IMR-90 (cell line): ENCODE measurements around the gene AZU1. TPM values are rescaled to one million over a fixed set of nuclear protein-coding genes. Genes with fewer than 3 reads are reported as not detected.

Experiments
- ATAC-seq: fragments of 200-7000 bp; cut with Tn5 transposase; 2 replicates; pipeline ENCODE4 v1.9.1; 2020; ENCODE audit warnings: low read depth, mild to moderate bottlenecking, moderate library complexity
- BruUV-seq: library from RNA; stranded (reverse); fragments of 400-500 nt; replicated peaks from 2 replicates; lab custom pipeline; 2021; lab: Mats Ljungman, UMichigan
- CTCF ChIA-PET: fragments of 300-600 bp; formaldehyde crosslinking; extraction: SDS; loops from one replicate; lab custom pipeline; 2021; ENCODE audit warnings: antibody characterized with exemption; lab: Yijun Ruan, JAX
- POLR2A ChIA-PET: fragments of 300-600 bp; sonication (Branson Sonifier 250); formaldehyde crosslinking; loops from one replicate; lab custom pipeline; 2022; ENCODE audit warnings: antibody characterized with exemption; ENCODE audit not compliant: unreplicated experiment; lab: Charles Lee
- DNase-seq: peaks from one replicate; pipeline ENCODE4 v3.0.0; 2013
- H2AFZ ChIP-seq: replicated peaks from 2 replicates; pipeline ENCODE3; 2013; ENCODE audit warnings: low read length, mild to moderate bottlenecking; ENCODE audit not compliant: poor library complexity
- H2AK5ac ChIP-seq: 2 replicates; pipeline ENCODE4 v1.6.1; 2013; ENCODE audit warnings: low read depth, low read length, inconsistent platforms
- H2AK9ac ChIP-seq: replicated peaks from 2 replicates; pipeline ENCODE3; 2013; ENCODE audit warnings: mild to moderate bottlenecking, low read depth, low read length, moderate library complexity; ENCODE audit not compliant: poor library complexity
- H2BK120ac ChIP-seq: 2 replicates; pipeline ENCODE4 v1.6.1; 2013; ENCODE audit warnings: low read depth, low read length, inconsistent platforms
- H2BK15ac ChIP-seq: 3 replicates; pipeline ENCODE4 v1.6.1; 2013; ENCODE audit warnings: low read depth, low read length, inconsistent platforms
- H2BK20ac ChIP-seq: 2 replicates; pipeline ENCODE4 v1.6.1; 2013; ENCODE audit warnings: low read depth, mild to moderate bottlenecking, inconsistent platforms, low read length, moderate library complexity
- H2BK5ac ChIP-seq: 2 replicates; pipeline ENCODE4 v1.6.1; 2013; ENCODE audit warnings: mild to moderate bottlenecking, low read depth, low read length, inconsistent platforms; ENCODE audit not compliant: poor library complexity, severe bottlenecking
- H3K14ac ChIP-seq: replicated peaks from 2 replicates; pipeline ENCODE4 v1.6.1; 2013; ENCODE audit warnings: low read depth, low read length, inconsistent platforms
- H3K18ac ChIP-seq: 2 replicates; pipeline ENCODE4 v1.6.1; 2013; ENCODE audit warnings: low read depth, low read length, control low read depth
- H3K23ac ChIP-seq: 2 replicates; pipeline ENCODE4 v1.6.1; 2013; ENCODE audit warnings: low read depth, low read length, inconsistent platforms
- H3K27ac ChIP-seq: 2 replicates; pipeline ENCODE4 v1.5.1; 2013; ENCODE audit warnings: mild to moderate bottlenecking, control low read depth, low read length; ENCODE audit not compliant: insufficient read depth
- H3K27me3 ChIP-seq: 2 replicates; pipeline ENCODE4 v1.6.1; 2013; ENCODE audit warnings: low read length; ENCODE audit not compliant: control insufficient read depth, insufficient read depth
- H3K36me3 ChIP-seq: 2 replicates; pipeline ENCODE4 v1.6.1; 2013; ENCODE audit warnings: low read length, mixed read lengths; ENCODE audit not compliant: control insufficient read depth, insufficient read depth
- H3K4ac ChIP-seq: 2 replicates; pipeline ENCODE4 v1.6.1; 2013; ENCODE audit warnings: low read depth, low read length, inconsistent platforms
- H3K4me1 ChIP-seq: 2 replicates; pipeline ENCODE4 v1.6.1; 2013; ENCODE audit warnings: low read length, mixed read lengths; ENCODE audit not compliant: control insufficient read depth, insufficient read depth
- H3K4me2 ChIP-seq: 2 replicates; pipeline ENCODE4 v1.6.1; 2013; ENCODE audit warnings: low read depth, mild to moderate bottlenecking, control low read depth, low read length, moderate library complexity
- H3K4me3 ChIP-seq: 2 replicates; pipeline ENCODE4 v1.5.1; 2013; ENCODE audit warnings: low read depth, mild to moderate bottlenecking, control low read depth, low read length, moderate library complexity; ENCODE audit not compliant: insufficient read depth
- H3K56ac ChIP-seq: 2 replicates; pipeline ENCODE4 v1.6.1; 2013; ENCODE audit warnings: low read length, inconsistent platforms; ENCODE audit not compliant: insufficient read depth; ENCODE audit errors: extremely low read depth
- H3K79me1 ChIP-seq, 2 experiments: 2 replicates each; pipeline ENCODE4 v1.6.1; 2013; ENCODE audit warnings: low read length in 2 of 2, inconsistent platforms in 1 of 2, low read depth in 1 of 2
- H3K9ac ChIP-seq: 2 replicates; pipeline ENCODE4 v1.6.1; 2013; ENCODE audit warnings: low read depth, low read length, control low read depth
- H3K9me1 ChIP-seq: 2 replicates; pipeline ENCODE4 v1.6.1; 2013; ENCODE audit warnings: low read length, inconsistent platforms; ENCODE audit not compliant: insufficient read depth
- H3K9me3 ChIP-seq: 2 replicates; pipeline ENCODE4 v1.6.1; 2013; ENCODE audit warnings: low read length; ENCODE audit not compliant: control insufficient read depth, insufficient read depth
- H4K20me1 ChIP-seq: 2 replicates; pipeline ENCODE4 v1.6.1; 2013; ENCODE audit warnings: low read length, inconsistent platforms; ENCODE audit not compliant: insufficient read depth
- H4K5ac ChIP-seq: 2 replicates; pipeline ENCODE4 v1.6.1; 2013; ENCODE audit warnings: mild to moderate bottlenecking, low read depth, low read length, control low read depth
- H4K8ac ChIP-seq, 2 experiments: 2 replicates each; pipeline ENCODE4 v1.6.1; 2013; ENCODE audit warnings: low read depth in 2 of 2, low read length in 2 of 2, control low read depth in 1 of 2, inconsistent platforms in 1 of 2
- H4K91ac ChIP-seq: 2 replicates; pipeline ENCODE4 v1.6.1; 2013; ENCODE audit warnings: low read depth, low read length, inconsistent platforms; ENCODE audit not compliant: insufficient read depth
- CTCF ChIP-seq: conservative IDR thresholded peaks from 2 replicates; pipeline ENCODE4 v1.5.1; 2012; ENCODE audit warnings: mild to moderate bottlenecking, low read depth, low read length, improper control_type of control experiment
- MAFK ChIP-seq: IDR thresholded peaks from 2 replicates; pipeline ENCODE4 v1.6.1; 2012; ENCODE audit warnings: low read depth, low read length, improper control_type of control experiment
- WGBS, 2 experiments: methylation state at CpG; one replicate each; pipeline versions ENCODE4 v1.1.5 to v1.1.7; 2013; ENCODE audit warnings: missing lambda C conversion rate in 2 of 2; ENCODE audit not compliant: insufficient read length in 1 of 2; ENCODE audit errors: extremely low coverage in 2 of 2; 5-methylcytosine and 5-hydroxymethylcytosine counted together
- dilution Hi-C: fragments of 300-500 bp; cut with HindIII; formaldehyde crosslinking; loops from one replicate; pipeline ENCODE4 v1.14.3; 2018; ENCODE audit warnings: low sequenced_read_pairs; ENCODE audit not compliant: unreplicated experiment
- in situ Hi-C: fragments of 300-500 bp; cut with MboI; formaldehyde crosslinking; loops from 3 replicates; pipeline ENCODE4 v1.14.3; 2019; ENCODE audit warnings: low sequenced_read_pairs, inconsistent platforms, mixed read lengths
- intact Hi-C: fragments of 100-400 bp; cut with micrococcal nuclease; formaldehyde crosslinking; loops from 2 replicates; pipeline ENCODE4 v1.10.0; 2022
- polyA plus RNA-seq, 3 experiments: library from polyadenylated mRNA; depleted of rRNA; stranded (reverse); fragments of >200 nt; gene quantifications; 2 replicates each; pipeline ENCODE4 v1.2.3, GENCODE V29; 2012; ENCODE audit warnings: low replicate concordance in 1 of 3
- total RNA-seq: library from RNA; depleted of rRNA; stranded (reverse); fragments of >200 nt; gene quantifications from 2 replicates; pipeline ENCODE4 v1.2.3, GENCODE V29; 2012

AZU1 gene
- total and polyA plus RNA-seq, 2 of the 4 experiments (the other 2 are of a cell fraction) = 0.12 TPM; not detected in 1

- no peak overlapping the region for H3K4ac ChIP-seq
- POLR2A ChIA-PET = no interaction called here
- intact Hi-C loops (no loop called here), in situ Hi-C loops (no loop called here), dilution Hi-C loops (no loop called here)
- no peak overlapping the region for H3K14ac ChIP-seq
- H3K79me1 ChIP-seq = peaks cover 8 to 20% of the 10 kb centered on the region in 2 experiments
- TF ChIP-seq MAFK (peak; percentile 39; the same call in 1 of the 2 replicates), CTCF (no peak)
- CTCF ChIA-PET = no interaction called here
- H3K9me1 ChIP-seq = no peaks in the 10 kb centered on the region
- no peak overlapping the region for H3K9ac ChIP-seq
- peaks cover 42% of the 10 kb centered on the region for H4K20me1 ChIP-seq
- H4K91ac ChIP-seq = no peak overlapping the region
- H4K8ac ChIP-seq = no peak overlapping the region
- no peak overlapping the region for H2AK5ac ChIP-seq
- no peak overlapping the region for H2BK5ac ChIP-seq
- H3K56ac ChIP-seq = no peak overlapping the region
- no peak overlapping the region for H3K23ac ChIP-seq
- WGBS, 2 experiments = 95% methylated on average over 58 of the region's 87 CpGs; no CpG with 5 or more reads in 1 of the 2 experiments
- no peaks in the 10 kb centered on the region for H3K4me1 ChIP-seq
- no peaks in the 10 kb centered on the region for H3K9me3 ChIP-seq
- DNase-seq = no peak
- H2BK120ac ChIP-seq = no peak overlapping the region
- H3K4me3 ChIP-seq = no peak overlapping the region
- H2AK9ac ChIP-seq = no peak overlapping the region
- H2AFZ ChIP-seq = no peak overlapping the region
- H3K36me3 ChIP-seq = peaks cover 60% of the 10 kb centered on the region
- H3K4me2 ChIP-seq = no peak overlapping the region
- H3K27me3 ChIP-seq = no peaks in the 10 kb centered on the region
- H4K5ac ChIP-seq = no peak overlapping the region
- BruUV-seq = no TSS peak
- H3K18ac ChIP-seq = no peak overlapping the region
- H2BK15ac ChIP-seq = no peak overlapping the region
- ATAC-seq = no peak; the same call in 1 of the 2 replicates
- H2BK20ac ChIP-seq = no peak overlapping the region
- no peak overlapping the region for H3K27ac ChIP-seq
Observed at GRCh38 chr19:813219-814151, 14.2 kb upstream of the AZU1 start.
